Testis (tissue), 3 donors: ENCODE results near the gene ECEL1. TPM values are rescaled to one million over a fixed set of nuclear protein-coding genes. Genes with fewer than 3 reads are reported as not detected.

ENCODE experiments used
- DNase-seq: peaks from one replicate; pipeline ENCODE4 v3.0.0-alpha.2; 2019
- H3K27ac ChIP-seq, 2 donors: fragments of 200-600 bp; sonication (generic); one replicate each; pipeline ENCODE4 v1.5.1; 2019
- H3K27me3 ChIP-seq: fragments of 200-600 bp; sonication (generic); one replicate; pipeline ENCODE4 v1.5.1; 2019
- H3K36me3 ChIP-seq: fragments of 200-600 bp; sonication (generic); one replicate; pipeline ENCODE4 v1.5.1; 2017; ENCODE audit warnings: low read depth; ENCODE audit errors: missing control alignments
- H3K4me1 ChIP-seq: fragments of 200-600 bp; sonication (generic); one replicate; pipeline ENCODE4 v1.5.1; 2019
- H3K4me3 ChIP-seq, 2 donors: fragments of 200-600 bp; sonication (generic); one replicate each; pipeline ENCODE4 v1.5.1; 2017 to 2019
- H3K9me3 ChIP-seq: fragments of 200-600 bp; sonication (generic); one replicate; pipeline ENCODE4 v1.5.1; 2017
- POLR2A ChIP-seq: fragments of 450-650 bp; IDR thresholded peaks from one replicate; pipeline ENCODE4 v1.6.1; 2017; ENCODE audit warnings: antibody characterized with exemption, mild to moderate bottlenecking, moderate library complexity
- WGBS, 2 donors: methylation state at CpG; one replicate each; pipeline ENCODE4 v1.1.5; 2018; 5-methylcytosine and 5-hydroxymethylcytosine counted together
- intact Hi-C: fragments of 100-400 bp; cut with DNase I; formaldehyde crosslinking; loops from one replicate; pipeline ENCODE4 v1.15.1; 2023; ENCODE audit warnings: low total_unique reads
- polyA plus RNA-seq: library from polyadenylated mRNA; stranded (reverse); fragments of 350-450 nt; fragmentation: Illumina TruSeq; extraction: RNeasy Lipid Tissue Mini Kit (QIAGEN cat#74804); gene quantifications from one replicate; pipeline ENCODE4 v1.2.3, GENCODE V29; 2014; ENCODE audit warnings: low read depth, low replicate concordance; ENCODE audit not compliant: insufficient read depth
- total RNA-seq, 2 donors: library from RNA; depleted of rRNA; stranded (reverse); fragments of >200 nt; gene quantifications; one replicate each; pipeline ENCODE4 v1.2.3, GENCODE V29; 2016
- TF ChIP-seq, protein P1 (sequence below), 3 experiments: fragments of 450-650 bp in 2 of 3; fragments of 200-600 bp in 1 of 3; sonication (generic) in 1 of 3; IDR thresholded peaks; one replicate each; pipeline ENCODE4 v1.5.1; 2016 to 2019; ENCODE audit warnings: antibody characterized with exemption in 3 of 3, mild to moderate bottlenecking in 2 of 3, moderate library complexity in 1 of 3

The ECEL1 gene
- total and polyA plus RNA-seq, 3 donors from 2014 or later = 2.7 to 8.7 (median 4.3) TPM

DNA sequence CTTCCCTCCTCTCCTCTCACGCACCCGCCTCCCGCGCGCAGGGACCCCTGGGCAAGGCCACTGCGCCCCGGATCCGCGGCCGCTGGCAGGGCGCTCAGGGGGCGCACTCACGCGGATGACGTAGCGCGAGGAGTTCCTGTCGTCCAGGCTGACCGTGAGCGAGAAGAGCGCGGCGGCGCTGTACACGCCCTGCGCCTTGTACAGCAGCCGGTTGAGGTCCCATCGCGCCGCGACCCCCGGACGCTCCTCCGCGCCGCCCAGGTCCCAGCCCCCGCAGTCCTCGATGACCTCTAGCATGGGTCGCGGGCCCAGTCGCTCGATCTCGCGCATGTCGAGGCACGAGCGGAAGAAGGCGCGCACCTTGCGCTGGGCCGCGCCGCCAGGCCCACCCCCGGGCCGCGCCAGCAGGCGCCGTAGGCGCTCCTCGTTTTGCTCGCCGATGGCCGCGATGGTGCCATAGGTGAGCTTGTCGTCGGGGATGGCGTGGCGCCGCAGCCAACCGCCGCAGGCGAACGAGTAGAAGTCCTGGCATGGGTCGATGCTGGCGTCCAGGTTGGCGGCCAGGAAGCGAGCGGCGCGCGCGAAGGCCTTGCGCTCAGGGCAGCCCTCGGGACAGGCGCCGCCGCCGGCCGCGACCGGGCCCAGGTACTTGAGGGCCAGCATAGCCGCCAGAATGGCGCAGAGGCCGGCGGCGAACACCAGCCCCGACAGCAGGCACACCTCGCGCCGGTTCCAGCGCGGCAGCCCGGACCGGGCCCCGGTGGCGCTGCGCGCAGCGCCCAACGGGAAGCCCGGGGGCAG, 1.7 kb downstream of the ECEL1 start:
- H3K4me3 ChIP-seq = peak overlapping the region; percentile 12 to 38
- no peaks in the 10 kb centered on the region for H3K27me3 ChIP-seq
- 1 to 3% methylated on average over 23 to 62 of the region's 111 CpGs for WGBS, 2 donors
- H3K36me3 ChIP-seq = no peaks in the 10 kb centered on the region
- TF ChIP-seq, protein P1, sequence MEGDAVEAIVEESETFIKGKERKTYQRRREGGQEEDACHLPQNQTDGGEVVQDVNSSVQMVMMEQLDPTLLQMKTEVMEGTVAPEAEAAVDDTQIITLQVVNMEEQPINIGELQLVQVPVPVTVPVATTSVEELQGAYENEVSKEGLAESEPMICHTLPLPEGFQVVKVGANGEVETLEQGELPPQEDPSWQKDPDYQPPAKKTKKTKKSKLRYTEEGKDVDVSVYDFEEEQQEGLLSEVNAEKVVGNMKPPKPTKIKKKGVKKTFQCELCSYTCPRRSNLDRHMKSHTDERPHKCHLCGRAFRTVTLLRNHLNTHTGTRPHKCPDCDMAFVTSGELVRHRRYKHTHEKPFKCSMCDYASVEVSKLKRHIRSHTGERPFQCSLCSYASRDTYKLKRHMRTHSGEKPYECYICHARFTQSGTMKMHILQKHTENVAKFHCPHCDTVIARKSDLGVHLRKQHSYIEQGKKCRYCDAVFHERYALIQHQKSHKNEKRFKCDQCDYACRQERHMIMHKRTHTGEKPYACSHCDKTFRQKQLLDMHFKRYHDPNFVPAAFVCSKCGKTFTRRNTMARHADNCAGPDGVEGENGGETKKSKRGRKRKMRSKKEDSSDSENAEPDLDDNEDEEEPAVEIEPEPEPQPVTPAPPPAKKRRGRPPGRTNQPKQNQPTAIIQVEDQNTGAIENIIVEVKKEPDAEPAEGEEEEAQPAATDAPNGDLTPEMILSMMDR (IDR thresholded peaks at IDR 0.05) = no peak
- no peak for TF ChIP-seq POLR2A
- peaks cover 4% of the 10 kb centered on the region for H3K4me1 ChIP-seq
- H3K27ac ChIP-seq = no peak overlapping the region
- no peaks in the 10 kb centered on the region for H3K9me3 ChIP-seq
- intact Hi-C loops = no loop called here
- DNase-seq = no peak

- intact Hi-C loops = no loop called here
- no peaks in the 10 kb centered on the region for H3K9me3 ChIP-seq
- DNase-seq = no peak
- H3K27me3 ChIP-seq = no peaks in the 10 kb centered on the region
- H3K36me3 ChIP-seq = no peaks in the 10 kb centered on the region
- peak overlapping the region in 1 of 2 donors; percentile 38 for H3K4me3 ChIP-seq
- no peak overlapping the region for H3K27ac ChIP-seq
- TF ChIP-seq, protein P1 (IDR thresholded peaks at IDR 0.05) = no peak
- WGBS, 2 donors = 13 to 14% methylated on average over 19 to 22 of the region's 22 CpGs
- peaks cover 4% of the 10 kb centered on the region for H3K4me1 ChIP-seq
Measured at GRCh38 chr2:232485348-232485756, 2.3 kb downstream of the ECEL1 start.

GRCh38 chr2:232484628-232485347, 2.8 kb downstream of the ECEL1 start:
- no peak for DNase-seq
- intact Hi-C loops = no loop called here

DNA sequence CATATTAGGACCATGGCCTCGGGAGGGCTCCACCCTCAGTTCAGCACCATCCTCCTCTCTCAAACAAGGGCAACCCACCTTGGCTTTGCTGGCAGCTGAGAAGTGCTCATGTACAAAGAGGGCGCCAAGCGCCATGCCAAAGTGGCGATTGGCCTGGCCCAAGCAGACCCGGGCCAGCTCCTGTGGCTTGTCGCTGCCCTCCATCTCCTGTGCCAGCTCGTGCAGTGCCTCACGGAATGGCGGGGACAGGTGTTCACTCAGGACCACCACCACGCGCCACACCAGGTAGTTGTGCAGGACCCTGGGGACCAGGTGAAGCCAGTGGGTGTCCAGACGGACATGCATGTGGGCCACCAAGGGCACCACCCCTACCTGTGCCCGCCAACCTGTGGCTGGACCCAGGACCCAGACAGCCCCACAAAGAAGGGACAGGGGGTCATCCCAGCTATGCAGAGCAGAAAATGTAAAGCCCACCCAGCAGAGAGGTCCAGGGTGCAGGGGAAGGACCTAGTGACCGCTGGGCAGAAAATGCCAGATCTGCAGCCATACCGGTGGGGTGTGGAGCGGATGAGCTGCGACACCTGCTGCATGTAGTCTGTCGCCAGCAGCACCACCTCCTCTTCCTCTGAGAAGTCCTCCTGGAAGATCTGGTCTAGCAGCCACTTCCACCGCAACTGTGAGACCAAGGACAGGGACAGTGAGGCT, 3.6 kb downstream of the ECEL1 start:
- no peak overlapping the region for H3K4me3 ChIP-seq
- intact Hi-C loops = no loop called here
- no peak for DNase-seq
- TF ChIP-seq, protein P1 (IDR thresholded peaks at IDR 0.05) = no peak
- TF ChIP-seq POLR2A = no peak
- H3K27ac ChIP-seq = no peak overlapping the region
- no peaks in the 10 kb centered on the region for H3K27me3 ChIP-seq
- no peaks in the 10 kb centered on the region for H3K36me3 ChIP-seq
- H3K9me3 ChIP-seq = no peaks in the 10 kb centered on the region
- H3K4me1 ChIP-seq = peaks cover 4% of the 10 kb centered on the region
- 97% methylated on average over 5 to 19 of the region's 19 CpGs for WGBS, 2 donors

More at GRCh38 chr2:232484628-232485347, 2.8 kb downstream of the ECEL1 start:
- peaks cover 4% of the 10 kb centered on the region for H3K4me1 ChIP-seq
- WGBS, 2 donors = 82 to 85% methylated on average over 4 to 12 of the region's 12 CpGs
- no peaks in the 10 kb centered on the region for H3K36me3 ChIP-seq
- H3K9me3 ChIP-seq = no peaks in the 10 kb centered on the region
- TF ChIP-seq, protein P1 (IDR thresholded peaks at IDR 0.05) = no peak
- no peak for TF ChIP-seq POLR2A
- no peak overlapping the region for H3K27ac ChIP-seq
- no peak overlapping the region for H3K4me3 ChIP-seq
- H3K27me3 ChIP-seq = no peaks in the 10 kb centered on the region
